GM18520 (cell line): ENCODE data around the gene ZNF331.

ENCODE experiments used
- ATAC-seq: cut with Tn5 transposase; IDR thresholded peaks from one replicate; pipeline ENCODE4 v1.9.1; 2021; ENCODE audit not compliant: unreplicated experiment

The ZNF331 gene

GRCh38 chr19:53555352-53555751 lies 17.4 kb downstream of the ZNF331 start:
- ATAC-seq, result no peak

- no peak for ATAC-seq
Observed at GRCh38 chr19:53571339-53571738, 33.4 kb downstream of the ZNF331 start.

- no peak for ATAC-seq
Observed at GRCh38 chr19:53576941-53577653, 39.2 kb downstream of the ZNF331 start.

GRCh38 chr19:53577968-53578367 lies 40.0 kb downstream of the ZNF331 start:
- ATAC-seq, result no peak

GRCh38 chr19:53579518-53579917 lies 41.6 kb downstream of the ZNF331 start:
- no peak for ATAC-seq

- ATAC-seq, result no peak
Observed at GRCh38 chr19:53580871-53581835, 43.2 kb downstream of the ZNF331 start.

- no peak for ATAC-seq
Observed at GRCh38 chr19:53581871-53582279, 43.9 kb downstream of the ZNF331 start.

- ATAC-seq, result no peak
Observed at GRCh38 chr19:53583181-53583580, 45.2 kb downstream of the ZNF331 start.

- no peak for ATAC-seq
Observed at GRCh38 chr19:53586277-53586691, 48.3 kb downstream of the ZNF331 start.

- ATAC-seq, result no peak
Observed at GRCh38 chr19:53594811-53595509, 57.0 kb downstream of the ZNF331 start.

- no peak for ATAC-seq
Observed at GRCh38 chr19:53595510-53595867, 57.5 kb downstream of the ZNF331 start.

GRCh38 chr19:53596056-53596455 lies 58.1 kb downstream of the ZNF331 start:
- no peak for ATAC-seq

GRCh38 chr19:53597023-53597422 lies 59.1 kb downstream of the ZNF331 start:
- no peak for ATAC-seq

GRCh38 chr19:53598361-53598760 lies 60.4 kb downstream of the ZNF331 start:
- ATAC-seq, result no peak

- no peak for ATAC-seq
Observed at GRCh38 chr19:53600217-53600616, 62.3 kb downstream of the ZNF331 start.

- ATAC-seq, result no peak
Observed at GRCh38 chr19:53606031-53606430, 68.1 kb downstream of the ZNF331 start.

GRCh38 chr19:53608381-53608780 lies 70.4 kb downstream of the ZNF331 start:
- no peak for ATAC-seq

- no peak for ATAC-seq
Observed at GRCh38 chr19:53612762-53613526, 75.0 kb downstream of the ZNF331 start.

GRCh38 chr19:53621885-53622740 lies 84.2 kb downstream of the ZNF331 start:
- no peak for ATAC-seq
